Neural progenitor cell (in vitro differentiated cells): Measurements from ENCODE around the gene NDEL1. TPM values are rescaled to one million over a fixed set of nuclear protein-coding genes. Genes with fewer than 3 reads are reported as not detected.

Experiments
- DNase-seq: peaks from one replicate; pipeline ENCODE4 v3.0.0-alpha.2; 2016; ENCODE audit warnings: low spot score
- H2AFZ ChIP-seq: fragments of 200-600 bp; sonication (generic); replicated peaks from 2 replicates; pipeline ENCODE4 v1.6.1; 2016; ENCODE audit warnings: antibody characterized with exemption
- H3F3A ChIP-seq: fragments of 200-600 bp; sonication (generic); 2 replicates; pipeline ENCODE4 v1.6.1; 2016; ENCODE audit warnings: antibody characterized with exemption, low read depth
- H3K27ac ChIP-seq: fragments of 200-600 bp; sonication (generic); 2 replicates; pipeline ENCODE4 v1.5.1; 2016; ENCODE audit warnings: mild to moderate bottlenecking
- H3K27me3 ChIP-seq: fragments of 200-600 bp; sonication (generic); 2 replicates; pipeline ENCODE4 v1.6.1; 2016; ENCODE audit warnings: mild to moderate bottlenecking, moderate library complexity
- H3K36me3 ChIP-seq: fragments of 200-600 bp; sonication (generic); 2 replicates; pipeline ENCODE4 v1.5.1; 2016
- H3K4me1 ChIP-seq: fragments of 200-600 bp; sonication (generic); 2 replicates; pipeline ENCODE4 v1.6.1; 2016; ENCODE audit warnings: mixed run types
- H3K4me2 ChIP-seq: fragments of 200-600 bp; sonication (generic); 2 replicates; pipeline ENCODE4 v1.6.1; 2016
- H3K4me3 ChIP-seq: fragments of 200-600 bp; sonication (generic); 2 replicates; pipeline ENCODE4 v1.5.1; 2016
- H3K79me2 ChIP-seq: fragments of 200-600 bp; sonication (generic); 2 replicates; pipeline ENCODE4 v1.6.1; 2016; ENCODE audit warnings: low read depth
- H3K9ac ChIP-seq: fragments of 200-600 bp; sonication (generic); 2 replicates; pipeline ENCODE4 v1.6.1; 2016
- H3K9me3 ChIP-seq: fragments of 200-600 bp; sonication (generic); 2 replicates; pipeline ENCODE4 v1.5.1; 2016; ENCODE audit warnings: low read depth
- H4K20me1 ChIP-seq: fragments of 200-600 bp; sonication (generic); 2 replicates; pipeline ENCODE4 v1.6.1; 2016; ENCODE audit warnings: low read depth
- H3K27ac Mint-ChIP-seq: 3 replicates; pipeline ENCODE4 v1.8.0; 2021; ENCODE audit warnings: mixed read lengths
- H3K27me3 Mint-ChIP-seq: 2 replicates; pipeline ENCODE4 v1.8.0; 2022; ENCODE audit warnings: low read depth, mild to moderate bottlenecking, inconsistent platforms, moderate library complexity, mixed read lengths; ENCODE audit not compliant: insufficient read depth
- H3K36me3 Mint-ChIP-seq: 3 replicates; pipeline ENCODE4 v1.8.0; 2021; ENCODE audit warnings: mixed read lengths
- H3K4me1 Mint-ChIP-seq: 3 replicates; pipeline ENCODE4 v1.8.0; 2021; ENCODE audit warnings: mixed read lengths
- H3K4me3 Mint-ChIP-seq: 3 replicates; pipeline ENCODE4 v1.8.0; 2021; ENCODE audit warnings: mild to moderate bottlenecking, moderate library complexity, mixed read lengths
- H3K9me3 Mint-ChIP-seq: 3 replicates; pipeline ENCODE4 v1.8.0; 2020; ENCODE audit warnings: mixed read lengths
- EZH2 ChIP-seq: fragments of 200-600 bp; sonication (generic); IDR thresholded peaks from 2 replicates; pipeline ENCODE4 v1.6.1; 2017; ENCODE audit warnings: antibody characterized with exemption, mild to moderate bottlenecking, moderate library complexity
- EZH2phosphoT487 ChIP-seq: fragments of 200-600 bp; sonication (generic); IDR thresholded peaks from 2 replicates; pipeline ENCODE4 v1.6.1; 2017; ENCODE audit warnings: antibody characterized with exemption
- total RNA-seq: library from RNA; depleted of rRNA; stranded (reverse); fragments of >200 nt; gene quantifications from 2 replicates; pipeline ENCODE4 v1.2.3, GENCODE V29; 2015; ENCODE audit warnings: low replicate concordance
- TF ChIP-seq, protein P1 (sequence below): fragments of 200-600 bp; sonication (generic); IDR thresholded peaks from 2 replicates; pipeline ENCODE4 v1.5.1; 2017; ENCODE audit warnings: antibody characterized with exemption, mild to moderate bottlenecking

Gene NDEL1
- total RNA-seq, 1 donor from 2014 or later = 26.9 TPM

DNA sequence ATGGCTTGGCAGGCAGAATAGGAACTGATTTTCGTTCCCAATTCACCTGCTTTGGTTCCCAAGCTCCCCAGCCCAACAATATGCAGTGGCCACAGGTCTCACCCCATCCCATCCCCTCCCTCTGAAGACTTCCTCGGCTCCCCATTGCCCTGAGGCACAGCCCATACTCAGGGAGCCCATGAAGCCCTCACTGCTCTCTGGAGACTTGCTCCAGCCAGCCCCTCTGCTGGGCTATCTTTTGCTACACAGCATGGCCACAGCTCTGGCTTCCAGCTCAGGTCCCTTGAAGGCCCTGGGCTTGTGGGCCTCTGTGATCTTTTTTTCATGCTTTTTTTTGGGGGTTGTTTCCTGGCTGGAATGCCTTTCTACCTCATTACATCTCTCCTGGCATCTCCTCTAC, 29.5 kb upstream of the NDEL1 start:
- H3K36me3 ChIP-seq = no peaks in the 10 kb centered on the region
- H3K27me3 ChIP-seq = no peaks in the 10 kb centered on the region
- peak overlapping the region; percentile 39 for H3K27ac Mint-ChIP-seq
- no peaks in the 10 kb centered on the region for H3K4me1 ChIP-seq
- H3K27me3 Mint-ChIP-seq = peaks cover 13% of the 10 kb centered on the region
- H3K36me3 Mint-ChIP-seq = no peaks in the 10 kb centered on the region
- TF ChIP-seq, protein P1, sequence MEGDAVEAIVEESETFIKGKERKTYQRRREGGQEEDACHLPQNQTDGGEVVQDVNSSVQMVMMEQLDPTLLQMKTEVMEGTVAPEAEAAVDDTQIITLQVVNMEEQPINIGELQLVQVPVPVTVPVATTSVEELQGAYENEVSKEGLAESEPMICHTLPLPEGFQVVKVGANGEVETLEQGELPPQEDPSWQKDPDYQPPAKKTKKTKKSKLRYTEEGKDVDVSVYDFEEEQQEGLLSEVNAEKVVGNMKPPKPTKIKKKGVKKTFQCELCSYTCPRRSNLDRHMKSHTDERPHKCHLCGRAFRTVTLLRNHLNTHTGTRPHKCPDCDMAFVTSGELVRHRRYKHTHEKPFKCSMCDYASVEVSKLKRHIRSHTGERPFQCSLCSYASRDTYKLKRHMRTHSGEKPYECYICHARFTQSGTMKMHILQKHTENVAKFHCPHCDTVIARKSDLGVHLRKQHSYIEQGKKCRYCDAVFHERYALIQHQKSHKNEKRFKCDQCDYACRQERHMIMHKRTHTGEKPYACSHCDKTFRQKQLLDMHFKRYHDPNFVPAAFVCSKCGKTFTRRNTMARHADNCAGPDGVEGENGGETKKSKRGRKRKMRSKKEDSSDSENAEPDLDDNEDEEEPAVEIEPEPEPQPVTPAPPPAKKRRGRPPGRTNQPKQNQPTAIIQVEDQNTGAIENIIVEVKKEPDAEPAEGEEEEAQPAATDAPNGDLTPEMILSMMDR = no peak
- TF ChIP-seq EZH2phosphoT487 = no peak
- no peak for TF ChIP-seq EZH2
- H4K20me1 ChIP-seq = no peaks in the 10 kb centered on the region
- no peak overlapping the region for H3K27ac ChIP-seq
- H3K4me2 ChIP-seq = no peak overlapping the region
- H3K79me2 ChIP-seq = no peaks in the 10 kb centered on the region
- H3K4me3 Mint-ChIP-seq = no peak overlapping the region
- DNase-seq = no peak
- H3F3A ChIP-seq = peaks cover 7% of the 10 kb centered on the region
- H3K9me3 Mint-ChIP-seq = no peaks in the 10 kb centered on the region
- no peaks in the 10 kb centered on the region for H3K9me3 ChIP-seq
- peaks cover 8% of the 10 kb centered on the region for H3K4me1 Mint-ChIP-seq
- H3K9ac ChIP-seq = no peak overlapping the region
- peak overlapping the region; percentile 50 for H2AFZ ChIP-seq
- H3K4me3 ChIP-seq = no peak overlapping the region

GRCh38 chr17:8408371-8408770, 27.3 kb upstream of the NDEL1 start:
- Mint-ChIP-seq H3K9me3 (no peaks in the 10 kb centered on the region), H3K27ac (no peak overlapping the region), H3K4me1 (peaks cover 8% of the 10 kb centered on the region), H3K27me3 (peaks cover 12% of the 10 kb centered on the region), H3K36me3 (no peaks in the 10 kb centered on the region), H3K4me3 (no peak overlapping the region)
- Histone ChIP-seq H3F3A (peaks cover 7% of the 10 kb centered on the region), H3K9ac (no peak overlapping the region), H2AFZ (peak overlapping the region; percentile 79), H3K9me3 (no peaks in the 10 kb centered on the region), H3K4me1 (no peaks in the 10 kb centered on the region), H3K36me3 (no peaks in the 10 kb centered on the region), H3K27me3 (no peaks in the 10 kb centered on the region), H3K4me2 (no peak overlapping the region), H3K4me3 (no peak overlapping the region), H4K20me1 (no peaks in the 10 kb centered on the region), H3K27ac (no peak overlapping the region), H3K79me2 (no peaks in the 10 kb centered on the region)
- TF ChIP-seq EZH2 (no peak), EZH2phosphoT487 (no peak)
- TF ChIP-seq, protein P1 = no peak
- peak; percentile 9 for DNase-seq

GRCh38 chr17:8409966-8410882, 25.5 kb upstream of the NDEL1 start:
- Histone ChIP-seq H3K79me2 (no peaks in the 10 kb centered on the region), H3K9ac (no peak overlapping the region), H3F3A (peaks cover 7% of the 10 kb centered on the region), H3K9me3 (no peaks in the 10 kb centered on the region), H4K20me1 (no peaks in the 10 kb centered on the region), H3K36me3 (no peaks in the 10 kb centered on the region), H3K4me2 (no peak overlapping the region), H3K4me1 (no peaks in the 10 kb centered on the region), H3K4me3 (no peak overlapping the region), H3K27ac (no peak overlapping the region), H2AFZ (peak overlapping the region; percentile 77), H3K27me3 (no peaks in the 10 kb centered on the region)
- peak overlapping the region; percentile 1 for H3K4me3 Mint-ChIP-seq
- H3K27ac Mint-ChIP-seq = no peak overlapping the region
- DNase-seq = peak; percentile 92
- TF ChIP-seq EZH2phosphoT487 = no peak
- TF ChIP-seq EZH2 = no peak
- TF ChIP-seq, protein P1 = peak; percentile 90
- H3K4me1 Mint-ChIP-seq = peaks cover 8% of the 10 kb centered on the region
- H3K9me3 Mint-ChIP-seq = no peaks in the 10 kb centered on the region
- no peaks in the 10 kb centered on the region for H3K36me3 Mint-ChIP-seq
- peaks cover 12% of the 10 kb centered on the region for H3K27me3 Mint-ChIP-seq
